ENCODE data around the gene SF3B2. TPM values are rescaled to one million over a fixed set of nuclear protein-coding genes. Genes with fewer than 3 reads are reported as not detected.

SF3B2 gene
- total and polyA plus RNA-seq, 9 of the 15 experiments (the other 6 are each of a cell fraction or from before 2014, with no cell fraction given): 58.3 to 248 (median 157) TPM

- Histone ChIP-seq H3K9ac (ENCODE audit: insufficient read depth in 1 of 2, low read depth in 2 of 2, low read length in 2 of 2) (no peak overlapping the region), H3K27ac (ENCODE audit: extremely low read depth, low read depth, low read length) (no peak overlapping the region), H2AFZ (ENCODE audit: low read depth, low read length) (no peak overlapping the region), H3K9me3 (replicated peaks; ENCODE audit: control insufficient read depth, insufficient read depth, low read depth, low read length) (no peaks in the 10 kb centered on the region), H3K4me3 (no peak overlapping the region), H3K4me1 (replicated peaks in 1 of 2; ENCODE audit: control insufficient read depth in 2 of 2, insufficient read depth in 2 of 2, low read length in 2 of 2) (peaks cover 15 to 16% of the 10 kb centered on the region in 2 experiments), H3K4me2 (ENCODE audit: insufficient read depth, low read length) (no peak overlapping the region), H3K36me3 (ENCODE audit: control insufficient read depth, insufficient read depth, low read length) (peaks cover 23% of the 10 kb centered on the region; the same call in 1 of the 3 replicates), H3K27me3 (ENCODE audit: control insufficient read depth in 2 of 2, insufficient read depth in 2 of 2, low read length in 2 of 2) (no peaks in the 10 kb centered on the region), H3K9me1 (ENCODE audit: control insufficient read depth, insufficient read depth, low read length) (no peaks in the 10 kb centered on the region), H3K79me2 (ENCODE audit: control insufficient read depth, insufficient read depth, low read length) (peaks cover 51% of the 10 kb centered on the region), H4K20me1 (replicated peaks; ENCODE audit: control insufficient read depth, insufficient read depth, low read length) (peaks cover 3% of the 10 kb centered on the region; the same call in 1 of the 2 replicates)
- no TSS peak for BruUV-seq (replicated peaks)
- CTCF ChIA-PET (ENCODE audit: low intra/inter-chr PET ratio): no interaction called here
- POLR2A ChIA-PET: no interaction called here
- intact Hi-C loops (cut with micrococcal nuclease): no loop called here
- ATAC-seq (no peak), FAIRE-seq (no peak), DNase-seq (ENCODE audit: extremely low read depth in 1 of 4, low spot score in 3 of 4) (no peak)
- WGBS (ENCODE audit: insufficient coverage, low coverage, missing lambda C conversion rate): 82% methylated on average over 4 of the region's 4 CpGs
- in situ Hi-C loops (cut with MboI): no loop called here
- TF ChIP-seq ZNF121 (CRISPR knock-in tag; conservative IDR thresholded peaks at IDR 0.05): peak; percentile 77
- TF ChIP-seq ATF1 (CRISPR knock-in tag; IDR thresholded peaks at IDR 0.05): no peak
- no peak for TF ChIP-seq ATF1 (tag; IDR thresholded peaks at IDR 0.05)
Measured at GRCh38 chr11:66075273-66075672, 23.1 kb downstream of the SF3B2 start.

GRCh38 chr11:66076561-66076960 lies 24.4 kb downstream of the SF3B2 start:
- H3K27me3 ChIP-seq (ENCODE audit: control insufficient read depth in 2 of 2, insufficient read depth in 2 of 2, low read length in 2 of 2): no peaks in the 10 kb centered on the region
- ChIA-PET CTCF (ENCODE audit: low intra/inter-chr PET ratio) (interaction anchor here (0.6 kb wide), 1 partner anchor 63 kb away, joined by 3 read pairs; no protein-coding TSS in a partner anchor), POLR2A (no interaction called here)
- H2AFZ ChIP-seq (ENCODE audit: low read depth, low read length): no peak overlapping the region
- H3K4me1 ChIP-seq (replicated peaks in 1 of 2; ENCODE audit: control insufficient read depth in 2 of 2, insufficient read depth in 2 of 2, low read length in 2 of 2): peaks cover 8 to 26% of the 10 kb centered on the region in 2 experiments; a peak in 4 of 5 replicates
- no peak overlapping the region for H3K4me2 ChIP-seq (ENCODE audit: insufficient read depth, low read length)
- FAIRE-seq: no peak
- H3K79me2 ChIP-seq (ENCODE audit: control insufficient read depth, insufficient read depth, low read length): peaks cover 51% of the 10 kb centered on the region
- H3K27ac ChIP-seq (ENCODE audit: extremely low read depth, low read depth, low read length): no peak overlapping the region
- peaks cover 23% of the 10 kb centered on the region; the same call in 1 of the 3 replicates for H3K36me3 ChIP-seq (ENCODE audit: control insufficient read depth, insufficient read depth, low read length)
- in situ Hi-C loops (cut with MboI): no loop called here
- H3K9me3 ChIP-seq (replicated peaks; ENCODE audit: control insufficient read depth, insufficient read depth, low read depth, low read length): no peaks in the 10 kb centered on the region
- BruUV-seq (replicated peaks): no TSS peak
- DNase-seq (ENCODE audit: extremely low read depth in 1 of 4, low spot score in 3 of 4): no peak
- intact Hi-C loops (cut with micrococcal nuclease): no loop called here
- WGBS (ENCODE audit: insufficient coverage, low coverage, missing lambda C conversion rate): 84% methylated on average over 9 of the region's 9 CpGs
- H3K9ac ChIP-seq (ENCODE audit: insufficient read depth in 1 of 2, low read depth in 2 of 2, low read length in 2 of 2): no peak overlapping the region
- H4K20me1 ChIP-seq (replicated peaks; ENCODE audit: control insufficient read depth, insufficient read depth, low read length): peaks cover 3% of the 10 kb centered on the region; the same call in 1 of the 2 replicates
- H3K9me1 ChIP-seq (ENCODE audit: control insufficient read depth, insufficient read depth, low read length): no peaks in the 10 kb centered on the region
- H3K4me3 ChIP-seq: no peak overlapping the region
- ATAC-seq: no peak
- TF ChIP-seq BRD9 (IDR thresholded peaks at IDR 0.05; ENCODE audit: low read depth, partially characterized antibody) (no peak), ZKSCAN8 (CRISPR knock-in tag; IDR thresholded peaks at IDR 0.05) (no peak), CHD4 (IDR thresholded peaks at IDR 0.05; ENCODE audit: insufficient read depth, insufficient replicate concordance, low read depth, low read length, poor library complexity, severe bottlenecking) (no peak), DPF2 (IDR thresholded peaks at IDR 0.05) (no peak), FOXP4 (CRISPR knock-in tag; IDR thresholded peaks at IDR 0.05; ENCODE audit: borderline replicate concordance) (no peak), PTTG1 (tag; IDR thresholded peaks at IDR 0.05; ENCODE audit: low read depth) (no peak), HES1 (IDR thresholded peaks at IDR 0.05; ENCODE audit: low read depth) (no peak), RNF2 (IDR thresholded peaks at IDR 0.05) (no peak), ZNF699 (CRISPR knock-in tag; IDR thresholded peaks at IDR 0.05; ENCODE audit: insufficient replicate concordance) (no peak), TCF7L2 (IDR thresholded peaks at IDR 0.05; ENCODE audit: low read depth, low read length) (no peak), PTBP1 (IDR thresholded peaks at IDR 0.05; ENCODE audit: low read depth, low read length) (no peak)

All from K562 (cell line).